Upper lobe of left lung (tissue), 6 donors: Measurements from ENCODE around the gene PDE6G. TPM values are rescaled to one million over a fixed set of nuclear protein-coding genes. Genes with fewer than 3 reads are reported as not detected.
A peak's percentile ranks its signal among the peaks of the same experiment; 100 is the strongest.

Source experiments
- ATAC-seq, 2 donors: fragments of 200-7000 bp; cut with Tn5 transposase; one replicate each; pipeline ENCODE4 v1.9.1; 2022; ENCODE audit warnings: mild to moderate bottlenecking in 2 of 2, moderate library complexity in 2 of 2; ENCODE audit not compliant: low FRiP score in 2 of 2
- DNase-seq, 2 donors: peaks; one replicate each; pipeline ENCODE4 v3.0.0-alpha.2; 2019 to 2020
- H3K27ac ChIP-seq, 4 donors: fragments of 200-600 bp; sonication (generic); one replicate each; pipeline ENCODE4 v1.5.1; 2016 to 2019
- H3K27me3 ChIP-seq, 4 donors: fragments of 200-600 bp; sonication (generic); one replicate each; pipeline ENCODE4 v1.5.1; 2017 to 2019
- H3K36me3 ChIP-seq, 4 donors: fragments of 200-600 bp; sonication (generic); one replicate each; pipeline ENCODE4 v1.5.1; 2016 to 2019
- H3K4me1 ChIP-seq, 4 donors: fragments of 200-600 bp; sonication (generic); one replicate each; pipeline ENCODE4 v1.5.1; 2018 to 2019
- H3K4me3 ChIP-seq, 4 donors: fragments of 200-600 bp; sonication (generic); one replicate each; pipeline ENCODE4 v1.5.1; 2017 to 2019; ENCODE audit warnings: mild to moderate bottlenecking in 2 of 4, moderate library complexity in 1 of 4
- H3K9me3 ChIP-seq, 4 donors: fragments of 200-600 bp; sonication (generic); one replicate each; pipeline ENCODE4 v1.5.1; 2018 to 2019
- EP300 ChIP-seq, 4 donors: sonication (generic); formaldehyde crosslinking; IDR thresholded peaks; one replicate each; pipeline ENCODE4 v1.5.1; 2017; ENCODE audit warnings: antibody characterized with exemption in 4 of 4, control low read depth in 2 of 4
- POLR2A ChIP-seq, 4 donors: fragments of 450-650 bp; IDR thresholded peaks; one replicate each; pipeline ENCODE4 v1.5.1; 2016 to 2017; ENCODE audit warnings: antibody characterized with exemption in 4 of 4, mild to moderate bottlenecking in 2 of 4
- POLR2AphosphoS5 ChIP-seq, 2 donors: sonication (generic); formaldehyde crosslinking; IDR thresholded peaks; one replicate each; pipeline ENCODE4 v1.5.1; 2017; ENCODE audit warnings: antibody characterized with exemption in 2 of 2
- WGBS, 2 donors: methylation state at CpG; one replicate each; pipeline ENCODE4 v1.1.5; 2017 to 2018; 5-methylcytosine and 5-hydroxymethylcytosine counted together
- total RNA-seq, 6 donors: library from RNA; depleted of rRNA in 4 of 6; stranded (reverse); fragments of >200 nt in 4 of 6; gene quantifications; one replicate each; pipeline versions ENCODE4 v1.1.0 to v1.2.1, GENCODE V29; 2016 to 2021
- TF ChIP-seq, protein P1 (sequence below), 6 experiments: fragments of 450-650 bp in 4 of 6; fragments of 200-600 bp in 2 of 6; sonication (generic) in 2 of 6; IDR thresholded peaks; one replicate each; pipeline ENCODE4 v1.5.1; 2016 to 2019; ENCODE audit warnings: antibody characterized with exemption in 6 of 6
- donor health status: DM: no; HTN: no; CAD: no; lungs with moderate emphysema.
- donor health status: DM: no; HTN: yes; CAD: no; lungs with severe emphysema.

PDE6G gene
- total RNA-seq = 10 to 100 TPM in 1 of 6 donors, 1 to 10 TPM in 2, not detected in 3; 1.0 to 12.6 (median 1.7) TPM

DNA sequence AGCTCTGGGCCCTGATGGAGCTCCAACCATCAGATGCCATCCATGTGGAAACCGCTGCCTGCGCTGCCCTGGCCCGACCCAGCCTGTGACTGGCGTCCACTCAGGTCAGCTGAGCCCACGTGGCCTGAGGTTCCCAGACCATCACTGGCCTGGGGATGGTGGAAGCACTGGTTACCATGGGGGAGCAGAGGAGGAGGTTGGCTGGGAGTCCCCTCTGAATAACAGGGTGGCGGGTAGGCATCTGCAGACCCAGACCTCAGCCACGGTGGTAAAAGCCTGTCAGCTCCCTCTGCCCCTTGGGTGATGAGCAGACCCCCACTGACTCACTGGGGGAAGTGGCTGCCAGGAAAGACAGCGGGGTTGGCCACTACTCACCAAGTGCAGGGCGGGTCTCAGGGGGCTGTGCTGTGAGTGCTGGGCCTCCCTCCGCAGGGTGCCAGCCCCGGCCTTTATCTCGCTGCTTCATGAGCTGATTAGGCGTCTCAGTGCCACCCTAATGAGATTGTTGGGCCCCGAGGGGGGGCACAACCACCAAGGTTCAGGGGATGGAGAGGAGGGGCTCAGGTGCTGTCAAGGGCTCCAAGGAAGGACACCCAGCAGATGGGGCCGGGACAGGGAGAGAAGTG, at the start of gene PDE6G:
Gene PDE6G, minus strand, starts transcription at position 425 of the 626 bp plus-strand sequence. CDS start 3,237 bp downstream, outside the sequence.
- DNase-seq (no peak), ATAC-seq (no peak)
- H3K27me3 ChIP-seq = no peaks in the 10 kb centered on the region
- peaks cover 0 to 3% (median 0%) of the 10 kb centered on the region in 4 donors for H3K4me1 ChIP-seq
- no peaks in the 10 kb centered on the region for H3K36me3 ChIP-seq
- TF ChIP-seq EP300 (IDR thresholded peaks at IDR 0.05) (no peak), POLR2AphosphoS5 (IDR thresholded peaks at IDR 0.05) (no peak), POLR2A (IDR thresholded peaks at IDR 0.05) (no peak)
- TF ChIP-seq, protein P1, sequence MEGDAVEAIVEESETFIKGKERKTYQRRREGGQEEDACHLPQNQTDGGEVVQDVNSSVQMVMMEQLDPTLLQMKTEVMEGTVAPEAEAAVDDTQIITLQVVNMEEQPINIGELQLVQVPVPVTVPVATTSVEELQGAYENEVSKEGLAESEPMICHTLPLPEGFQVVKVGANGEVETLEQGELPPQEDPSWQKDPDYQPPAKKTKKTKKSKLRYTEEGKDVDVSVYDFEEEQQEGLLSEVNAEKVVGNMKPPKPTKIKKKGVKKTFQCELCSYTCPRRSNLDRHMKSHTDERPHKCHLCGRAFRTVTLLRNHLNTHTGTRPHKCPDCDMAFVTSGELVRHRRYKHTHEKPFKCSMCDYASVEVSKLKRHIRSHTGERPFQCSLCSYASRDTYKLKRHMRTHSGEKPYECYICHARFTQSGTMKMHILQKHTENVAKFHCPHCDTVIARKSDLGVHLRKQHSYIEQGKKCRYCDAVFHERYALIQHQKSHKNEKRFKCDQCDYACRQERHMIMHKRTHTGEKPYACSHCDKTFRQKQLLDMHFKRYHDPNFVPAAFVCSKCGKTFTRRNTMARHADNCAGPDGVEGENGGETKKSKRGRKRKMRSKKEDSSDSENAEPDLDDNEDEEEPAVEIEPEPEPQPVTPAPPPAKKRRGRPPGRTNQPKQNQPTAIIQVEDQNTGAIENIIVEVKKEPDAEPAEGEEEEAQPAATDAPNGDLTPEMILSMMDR (IDR thresholded peaks at IDR 0.05) = no peak
- H3K4me3 ChIP-seq = no peak within 1 kb of the TSS
- no peaks in the 10 kb centered on the region for H3K9me3 ChIP-seq
- WGBS, 2 donors = 91 to 94% methylated on average over 4 to 15 of the region's 15 CpGs
- H3K27ac ChIP-seq = no peak within 1 kb of the TSS

DNA sequence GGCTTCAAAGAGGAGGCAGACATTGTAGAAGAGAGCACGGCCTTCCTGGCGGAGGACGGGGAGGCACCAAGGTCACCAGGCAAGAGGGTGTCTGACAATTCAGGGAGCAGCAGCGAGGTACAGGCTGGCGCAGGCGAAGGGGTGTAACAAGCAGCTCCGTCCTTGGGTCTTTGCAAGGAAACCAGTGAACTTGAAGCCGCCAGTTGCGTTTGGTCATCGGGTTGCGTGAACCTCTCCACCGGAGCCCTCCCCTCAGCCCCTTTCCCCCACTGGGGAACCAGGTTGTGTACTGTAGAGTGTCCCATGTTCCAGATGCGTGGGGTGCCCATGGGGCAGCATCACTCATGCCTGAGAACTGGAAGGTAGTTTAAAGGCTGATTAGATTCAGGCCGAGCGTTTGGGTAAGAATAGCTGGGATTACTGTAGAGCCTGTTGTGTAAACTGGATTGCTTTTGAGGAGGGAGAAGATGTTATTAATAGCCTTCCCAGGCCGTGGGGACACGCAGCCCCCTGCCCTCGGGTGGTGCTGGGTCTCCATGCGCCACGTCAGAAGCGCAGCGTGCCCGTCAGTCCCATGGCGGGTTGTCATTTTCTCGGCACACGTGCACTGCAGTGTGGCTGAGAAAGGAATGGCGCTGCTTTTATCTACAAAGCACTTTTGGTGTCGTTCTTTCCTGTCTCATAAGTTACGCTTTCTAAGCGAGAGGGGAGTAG, 49.3 kb upstream of the PDE6G start:
- DNase-seq (no peak), ATAC-seq (no peak)
- Histone ChIP-seq H3K27ac (no peak overlapping the region), H3K4me3 (no peak overlapping the region), H3K4me1 (peaks cover 29 to 42% (median 37%) of the 10 kb centered on the region in 4 donors), H3K27me3 (no peaks in the 10 kb centered on the region), H3K36me3 (peaks cover 13 to 43% (median 33%) of the 10 kb centered on the region in 4 donors), H3K9me3 (no peaks in the 10 kb centered on the region)
- TF ChIP-seq POLR2AphosphoS5 (IDR thresholded peaks at IDR 0.05) (no peak), EP300 (IDR thresholded peaks at IDR 0.05) (no peak), POLR2A (IDR thresholded peaks at IDR 0.05) (no peak)
- TF ChIP-seq, protein P1 (IDR thresholded peaks at IDR 0.05) = no peak
- WGBS, 2 donors = 95 to 96% methylated on average over 30 of the region's 30 CpGs

GRCh38 chr17:81703747-81704654, 47.7 kb upstream of the PDE6G start:
- WGBS, 2 donors = 0 to 27% methylated on average over 9 to 26 of the region's 27 CpGs
- DNase-seq (no peak), ATAC-seq (no peak)
- Histone ChIP-seq H3K9me3 (no peaks in the 10 kb centered on the region), H3K4me3 (peak overlapping the region; percentile 61 to 98 (median 83)), H3K27ac (peak overlapping the region; percentile 85 to 97 (median 90)), H3K27me3 (no peaks in the 10 kb centered on the region), H3K4me1 (peaks cover 24 to 35% (median 30%) of the 10 kb centered on the region in 4 donors), H3K36me3 (peaks cover 13 to 58% (median 44%) of the 10 kb centered on the region in 4 donors)
- TF ChIP-seq POLR2AphosphoS5 (IDR thresholded peaks at IDR 0.05) (no peak), POLR2A (IDR thresholded peaks at IDR 0.05) (no peak), EP300 (IDR thresholded peaks at IDR 0.05) (no peak)
- TF ChIP-seq, protein P1 (IDR thresholded peaks at IDR 0.05) = no peak

DNA sequence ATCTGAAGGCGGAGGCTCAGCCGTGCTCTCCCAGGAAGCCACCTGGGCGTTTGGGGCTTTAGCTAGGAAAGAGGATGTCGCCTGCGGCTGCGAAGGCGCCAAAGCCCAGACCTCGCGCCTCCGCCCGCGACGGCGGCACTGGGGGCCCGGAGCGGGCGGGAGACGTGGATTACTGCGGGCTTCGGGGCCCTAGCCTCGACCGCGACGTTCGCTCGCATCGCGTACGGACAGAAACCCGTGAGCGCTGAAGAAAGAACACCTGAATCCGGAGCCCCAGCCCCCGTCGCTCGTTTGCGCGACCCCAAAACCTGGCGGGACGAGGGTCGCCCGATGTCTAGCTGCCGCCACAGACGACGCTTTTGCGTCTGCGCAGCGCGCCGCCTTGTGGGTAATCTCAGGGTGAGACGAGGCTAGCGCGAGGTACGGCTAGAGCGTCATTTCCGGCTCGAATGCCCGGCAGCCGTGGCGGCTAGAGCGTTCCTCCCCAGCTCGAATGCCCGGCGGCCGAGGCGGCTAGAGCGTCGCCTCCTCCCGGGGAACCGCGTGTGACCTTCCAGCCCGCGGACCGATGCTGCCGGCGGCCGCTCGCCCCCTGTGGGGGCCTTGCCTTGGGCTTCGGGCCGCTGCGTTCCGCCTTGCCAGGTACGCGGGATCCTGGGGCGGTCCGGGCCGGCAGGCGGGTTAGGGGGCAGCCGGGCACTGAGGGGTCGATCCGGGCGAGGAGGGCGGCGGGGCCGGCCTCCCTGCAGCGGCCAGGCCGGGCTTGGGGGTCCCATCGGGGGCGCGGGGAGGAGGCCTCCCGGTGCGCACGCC, 46.8 kb upstream of the PDE6G start, which contains the start of gene MRPL12:
Gene MRPL12, plus strand, starts transcription at position 434 of the 813 bp plus-strand sequence. Its CDS starts 135 bp downstream, at position 569.
- ATAC-seq (peak; percentile 94 to 98), DNase-seq (peak; percentile 95 to 97)
- H3K27ac ChIP-seq = peak within 1 kb of the TSS; percentile 85 to 97 (median 90)
- no peaks in the 10 kb centered on the region for H3K9me3 ChIP-seq
- WGBS, 2 donors = 0 to 1% methylated on average over 18 to 30 of the region's 102 CpGs
- peaks cover 24 to 35% (median 30%) of the 10 kb centered on the region in 4 donors for H3K4me1 ChIP-seq
- no peaks in the 10 kb centered on the region for H3K27me3 ChIP-seq
- peak within 1 kb of the TSS; percentile 61 to 98 (median 83) for H3K4me3 ChIP-seq
- TF ChIP-seq POLR2AphosphoS5 (IDR thresholded peaks at IDR 0.05) (peak; percentile 96 to 97), EP300 (IDR thresholded peaks at IDR 0.05) (peak in 1 of 4 donors; percentile 85), POLR2A (IDR thresholded peaks at IDR 0.05) (peak in 3 of 4 donors; percentile 75 to 90 (median 84))
- TF ChIP-seq, protein P1 (IDR thresholded peaks at IDR 0.05) = peak in 4 of 6 experiments; percentile 59 to 80 (median 71)
- H3K36me3 ChIP-seq = peaks cover 16 to 65% (median 50%) of the 10 kb centered on the region in 4 donors
